Erythroblast (primary cell): Measurements from ENCODE around the gene CCDC102A.

Experiments used
- DNase-seq, 2 experiments: peaks; one replicate each; lab custom pipeline; 2025; lab: John Stamatoyannopoulos, UW
- GATA1 ChIP-seq: IDR thresholded peaks from 2 replicates; pipeline ENCODE4 v1.6.1; 2011; ENCODE audit warnings: low read depth, mild to moderate bottlenecking, control low read depth, low read length, moderate library complexity
- POLR2A ChIP-seq: IDR thresholded peaks from 2 replicates; pipeline ENCODE4 v1.6.1; 2011; ENCODE audit warnings: mild to moderate bottlenecking, low read length

CCDC102A gene

GRCh38 chr16:57483725-57484514 is 52.5 kb downstream of the CCDC102A start:
- no peak for DNase-seq
- TF ChIP-seq GATA1 (no peak), POLR2A (no peak)

- TF ChIP-seq POLR2A (no peak), GATA1 (no peak)
- no peak for DNase-seq
These were observed 53.4 kb downstream of the CCDC102A start for GRCh38 chr16:57482845-57483545.

GRCh38 chr16:57481421-57481820 is 55.0 kb downstream of the CCDC102A start:
- no peak for DNase-seq
- TF ChIP-seq POLR2A (no peak), GATA1 (no peak)

GRCh38 chr16:57480754-57481230 is 55.6 kb downstream of the CCDC102A start:
- no peak for DNase-seq

GRCh38 chr16:57479976-57480753 is 56.2 kb downstream of the CCDC102A start:
- no peak for DNase-seq

More at GRCh38 chr16:57480754-57481230, 55.6 kb downstream of the CCDC102A start:
- TF ChIP-seq GATA1 = no peak
- no peak for TF ChIP-seq POLR2A

GRCh38 chr16:57479205-57479975 is 57.0 kb downstream of the CCDC102A start:
- DNase-seq = no peak

More at GRCh38 chr16:57479976-57480753, 56.2 kb downstream of the CCDC102A start:
- TF ChIP-seq POLR2A (no peak), GATA1 (no peak)

GRCh38 chr16:57478396-57479204 is 57.8 kb downstream of the CCDC102A start:
- TF ChIP-seq GATA1 = no peak
- no peak for TF ChIP-seq POLR2A
- no peak for DNase-seq

More at GRCh38 chr16:57479205-57479975, 57.0 kb downstream of the CCDC102A start:
- no peak for TF ChIP-seq POLR2A
- no peak for TF ChIP-seq GATA1

- no peak for DNase-seq
- TF ChIP-seq GATA1 (no peak), POLR2A (no peak)
These were observed 58.7 kb downstream of the CCDC102A start for GRCh38 chr16:57477531-57478202.

GRCh38 chr16:57476546-57477410 is 59.6 kb downstream of the CCDC102A start:
- TF ChIP-seq GATA1 (no peak), POLR2A (no peak)
- peak in 1 of 2 experiments; percentile 16 for DNase-seq

GRCh38 chr16:57475711-57476339 is 60.5 kb downstream of the CCDC102A start:
- DNase-seq = peak; percentile 56 to 61

More at GRCh38 chr16:57475711-57476339, 60.5 kb downstream of the CCDC102A start:
- no peak for TF ChIP-seq GATA1
- no peak for TF ChIP-seq POLR2A
